BE2C (cell line): Measurements from ENCODE around the gene SPDL1.
A peak's percentile ranks its signal among the peaks of the same experiment; 100 is the strongest.

ENCODE experiments used
- DNase-seq: peaks from one replicate; pipeline ENCODE4 v3.0.0-alpha.2; 2020
- H3K27me3 ChIP-seq: fragments of 250-450 bp; sonication (Bioruptor Pico); 2 replicates; pipeline ENCODE4 v1.5.1; 2020; ENCODE audit warnings: mild to moderate bottlenecking
- H3K36me3 ChIP-seq: fragments of 250-450 bp; sonication (Bioruptor Pico); 2 replicates; pipeline ENCODE4 v1.5.1; 2020; ENCODE audit warnings: mild to moderate bottlenecking
- H3K4me1 ChIP-seq: fragments of 250-450 bp; sonication (Bioruptor Pico); 2 replicates; pipeline ENCODE4 v1.5.1; 2020
- H3K4me3 ChIP-seq: 2 replicates; pipeline ENCODE4 v1.5.1; 2011; ENCODE audit warnings: low read depth, low read length
- H3K9me3 ChIP-seq: fragments of 250-450 bp; sonication (Bioruptor Pico); 2 replicates; pipeline ENCODE4 v1.5.1; 2020
- CTCF ChIP-seq: IDR thresholded peaks from 2 replicates; pipeline ENCODE4 v1.5.1; 2012; ENCODE audit warnings: mild to moderate bottlenecking, low read depth, low read length

Gene SPDL1

GRCh38 chr5:169646856-169647255 is 63.3 kb downstream of the SPDL1 start:
- H3K27me3 ChIP-seq, result no peaks in the 10 kb centered on the region
- no peak for DNase-seq
- TF ChIP-seq CTCF, result no peak
- peaks cover 5% of the 10 kb centered on the region; the same call in 1 of the 2 replicates for H3K4me1 ChIP-seq
- no peaks in the 10 kb centered on the region for H3K36me3 ChIP-seq
- no peaks in the 10 kb centered on the region for H3K9me3 ChIP-seq
- no peak overlapping the region for H3K4me3 ChIP-seq

DNA sequence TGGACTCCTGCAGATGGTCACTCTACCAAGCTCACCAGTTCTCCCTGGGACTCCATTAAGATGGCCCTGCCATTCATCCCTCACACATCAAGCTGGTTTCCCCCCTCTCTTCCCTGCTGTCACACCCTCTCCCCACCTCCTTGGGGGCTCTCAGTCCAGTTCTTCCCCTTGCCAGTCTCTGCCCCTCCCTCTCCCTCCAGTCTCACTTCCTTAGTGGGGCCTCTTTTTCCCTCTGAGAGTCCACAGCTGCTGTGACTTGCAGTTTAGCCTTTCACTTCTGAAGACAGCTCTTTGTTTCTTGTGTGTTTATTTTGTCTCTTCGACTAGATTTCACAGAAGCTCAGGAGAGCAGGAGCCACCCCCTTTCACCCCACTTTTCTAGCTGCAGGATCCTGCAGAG is 64.0 kb downstream of the SPDL1 start:
- no peak overlapping the region for H3K4me3 ChIP-seq
- TF ChIP-seq CTCF, result no peak

DNA sequence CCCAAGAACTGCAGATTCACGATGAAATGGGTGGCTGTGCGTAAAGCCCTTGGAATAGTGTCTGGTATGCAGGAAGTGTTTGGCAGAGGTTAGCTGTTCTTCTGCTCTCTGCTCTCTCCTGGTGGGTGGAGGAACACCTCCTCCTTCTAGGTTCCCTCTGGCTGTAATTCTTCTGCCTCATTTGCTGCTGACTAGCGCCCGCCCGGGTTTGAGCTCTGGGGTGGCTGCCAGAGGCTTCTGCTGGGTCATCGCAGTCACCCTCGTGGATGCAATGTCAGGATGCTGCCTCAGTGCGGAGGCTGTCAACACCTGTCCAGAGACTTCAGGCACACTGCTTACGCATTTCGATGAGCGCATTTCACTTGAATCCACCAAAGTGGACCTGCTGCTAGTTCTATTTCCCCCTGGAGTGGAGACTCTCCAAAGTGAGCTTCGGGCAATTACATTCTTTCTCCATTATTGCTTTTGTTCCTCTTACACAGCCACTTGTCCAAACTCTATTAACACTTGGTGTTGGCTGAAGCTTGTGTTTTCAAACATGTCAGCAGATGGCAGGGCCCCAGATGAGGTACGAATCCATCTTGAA is 65.2 kb downstream of the SPDL1 start:
- no peak for DNase-seq
- Histone ChIP-seq H3K27me3 (no peaks in the 10 kb centered on the region), H3K9me3 (no peaks in the 10 kb centered on the region), H3K4me1 (peaks cover 5% of the 10 kb centered on the region; the same call in 1 of the 2 replicates), H3K4me3 (no peak overlapping the region), H3K36me3 (no peaks in the 10 kb centered on the region)
- TF ChIP-seq CTCF, result no peak

More for the DNA sequence above, 64.0 kb downstream of the SPDL1 start:
- peaks cover 5% of the 10 kb centered on the region; the same call in 1 of the 2 replicates for H3K4me1 ChIP-seq
- DNase-seq, result no peak
- H3K9me3 ChIP-seq, result no peaks in the 10 kb centered on the region
- no peaks in the 10 kb centered on the region for H3K27me3 ChIP-seq
- no peaks in the 10 kb centered on the region for H3K36me3 ChIP-seq

GRCh38 chr5:169649486-169649885 is 65.9 kb downstream of the SPDL1 start:
- H3K4me3 ChIP-seq, result no peak overlapping the region
- peaks cover 5% of the 10 kb centered on the region; the same call in 1 of the 2 replicates for H3K4me1 ChIP-seq
- no peaks in the 10 kb centered on the region for H3K27me3 ChIP-seq
- no peaks in the 10 kb centered on the region for H3K9me3 ChIP-seq
- no peak for DNase-seq
- H3K36me3 ChIP-seq, result no peaks in the 10 kb centered on the region
- no peak for TF ChIP-seq CTCF

- Histone ChIP-seq H3K4me3 (no peak overlapping the region), H3K9me3 (no peaks in the 10 kb centered on the region), H3K4me1 (peaks cover 5% of the 10 kb centered on the region; the same call in 1 of the 2 replicates), H3K27me3 (no peaks in the 10 kb centered on the region), H3K36me3 (no peaks in the 10 kb centered on the region)
- TF ChIP-seq CTCF, result no peak
- DNase-seq, result no peak
Measured at GRCh38 chr5:169650701-169651331, 67.2 kb downstream of the SPDL1 start.

- Histone ChIP-seq H3K36me3 (no peaks in the 10 kb centered on the region), H3K9me3 (no peaks in the 10 kb centered on the region), H3K4me1 (peaks cover 5% of the 10 kb centered on the region; the same call in 1 of the 2 replicates), H3K27me3 (no peaks in the 10 kb centered on the region), H3K4me3 (no peak overlapping the region)
- DNase-seq, result peak; percentile 49
- TF ChIP-seq CTCF, result no peak
Measured at GRCh38 chr5:169651526-169651925, 68.0 kb downstream of the SPDL1 start.
